ENCODE data around the gene OCIAD2.
"Not testable (repeated sequence)": the region's sequence is repeated elsewhere in the genome, so short reads cannot be mapped to it uniquely, and the experiment has no call there.

Gene OCIAD2

GRCh38 chr4:48905363-48906015 lies 1.1 kb downstream of the OCIAD2 start:
- DNase-seq, result no peak

DNA sequence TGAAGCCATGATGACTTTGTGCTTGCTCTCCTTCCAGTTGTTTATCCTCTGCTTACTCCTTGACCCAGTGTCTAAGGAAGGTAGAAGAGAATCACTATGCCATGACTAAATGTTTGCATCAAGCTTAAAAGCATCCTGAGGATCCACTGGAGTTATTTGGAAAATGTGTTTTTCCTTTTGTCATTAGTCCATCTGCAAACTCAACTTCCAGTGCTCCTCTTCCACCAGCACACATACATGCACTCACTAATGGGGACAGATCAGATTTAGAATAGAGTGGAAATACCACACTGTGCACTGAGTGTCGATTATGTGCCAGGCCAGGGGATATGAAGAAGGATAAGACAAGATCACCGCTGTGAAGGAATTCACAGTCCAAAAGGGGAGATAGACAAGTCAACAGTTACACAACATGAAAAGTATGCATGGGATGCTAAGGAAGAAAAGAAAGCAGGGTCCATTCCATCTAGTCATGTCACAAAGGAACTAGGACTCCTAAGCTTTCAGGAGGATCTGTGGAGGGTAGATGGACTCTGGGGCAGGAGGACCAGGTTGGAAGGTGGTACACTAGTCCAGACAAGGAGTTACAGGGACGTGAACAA lies 1.9 kb downstream of the OCIAD2 start:
- no peak for DNase-seq

DNA sequence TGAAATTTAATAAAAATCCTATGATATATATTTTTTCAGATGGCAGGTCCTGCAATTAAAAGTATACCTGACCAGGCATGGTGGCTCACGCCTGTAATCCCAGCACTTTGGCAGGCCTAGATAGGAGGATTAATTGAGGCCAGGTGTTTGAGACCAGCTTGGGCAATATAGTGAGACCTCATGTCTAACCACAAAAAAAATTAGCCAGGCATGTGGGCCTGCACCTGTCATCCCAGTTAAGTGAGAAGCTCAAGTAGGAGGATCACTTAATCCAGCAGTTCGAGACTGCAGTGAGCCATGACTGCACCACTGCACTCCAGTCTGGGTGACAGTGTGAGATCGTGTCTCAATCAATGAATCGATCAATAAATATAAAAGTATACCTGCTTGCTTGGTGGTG lies 2.5 kb downstream of the OCIAD2 start:
- DNase-seq, result no peak

- no peak for DNase-seq
Observed at GRCh38 chr4:48902266-48902665, 4.3 kb downstream of the OCIAD2 start.

DNA sequence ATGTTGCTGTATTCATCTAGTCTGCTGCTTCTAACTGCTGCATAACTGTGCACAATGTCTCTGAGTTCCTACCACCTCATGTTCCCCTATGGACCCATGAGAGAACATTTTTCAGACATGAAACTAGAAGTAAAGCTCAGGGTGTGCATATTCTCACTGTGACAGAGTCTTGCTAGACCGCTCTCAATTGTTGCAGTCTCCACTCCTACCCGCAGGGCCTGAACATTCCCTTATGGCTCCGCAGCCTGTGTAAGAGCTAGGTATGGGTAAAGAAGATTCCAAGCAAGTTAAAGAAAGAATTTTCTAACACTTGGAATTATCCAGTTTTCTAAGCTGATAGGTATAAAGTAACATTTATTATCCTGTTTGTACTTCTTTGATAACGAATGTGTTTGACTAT lies 5.4 kb downstream of the OCIAD2 start:
- DNase-seq, result no peak

GRCh38 chr4:48899950-48900349 lies 6.6 kb downstream of the OCIAD2 start:
- no peak for DNase-seq

- no peak for DNase-seq
Observed at GRCh38 chr4:48899432-48899749, 7.2 kb downstream of the OCIAD2 start.

DNA sequence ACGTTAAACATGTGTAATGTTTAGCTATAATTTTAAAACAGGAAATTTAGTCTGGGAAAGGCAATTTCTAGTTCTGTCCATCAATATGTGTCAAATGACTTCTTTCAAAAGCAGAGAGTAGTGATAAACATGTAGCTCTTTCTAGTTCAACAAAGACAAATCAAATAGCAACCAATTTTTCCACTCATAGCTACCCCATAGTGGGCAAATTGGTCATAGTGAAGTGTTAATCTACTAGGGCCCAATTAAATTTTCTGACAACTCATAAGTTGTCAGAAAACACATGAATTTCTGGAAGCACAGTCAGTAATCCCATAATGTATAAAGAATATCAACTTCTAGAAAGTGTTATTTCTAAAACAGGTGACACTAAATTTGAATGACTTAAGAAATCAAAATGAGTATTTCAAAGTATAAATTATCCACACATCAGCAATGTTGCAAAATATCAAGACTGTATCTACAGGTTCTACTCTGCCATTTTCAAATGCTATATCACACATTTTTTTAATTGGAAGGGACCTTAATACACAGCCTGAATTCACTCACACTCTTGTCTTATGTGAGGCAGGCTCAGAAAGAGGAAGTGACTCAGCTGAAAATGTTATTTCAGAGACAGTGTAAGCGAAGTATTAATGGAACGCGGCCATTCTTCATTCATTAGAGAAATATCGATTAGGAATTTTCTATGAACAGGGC lies 7.7 kb downstream of the OCIAD2 start:
- no peak for DNase-seq

GRCh38 chr4:48896845-48897244 lies 9.7 kb downstream of the OCIAD2 start:
- DNase-seq, result no peak

DNA sequence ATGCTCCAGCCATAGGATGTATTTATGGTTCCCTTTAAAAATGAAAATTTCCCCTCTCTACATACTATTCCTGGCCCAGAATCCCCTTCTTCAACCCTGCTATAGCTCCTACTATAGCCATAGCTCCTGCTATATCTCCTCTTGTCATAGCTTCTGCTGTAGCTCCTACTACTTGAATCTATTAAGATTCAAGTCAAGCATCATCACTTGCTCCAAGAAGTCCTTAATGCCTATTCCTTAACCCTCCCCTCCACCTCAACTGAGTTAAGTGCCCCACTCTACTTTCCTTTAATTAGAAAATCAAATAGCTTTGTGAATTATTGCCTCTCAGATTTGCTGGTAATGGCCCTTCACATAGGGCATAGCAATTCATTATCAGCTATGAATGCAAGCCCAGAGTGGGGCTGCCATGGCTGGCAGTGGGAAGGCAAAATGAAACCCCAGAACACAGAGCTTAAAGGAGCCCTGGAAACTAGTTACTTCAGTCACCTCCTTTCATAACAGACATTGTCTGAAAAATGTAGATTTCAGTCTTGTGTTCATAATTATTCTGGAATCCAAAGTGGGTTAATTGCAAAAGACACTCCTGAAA lies 15.4 kb downstream of the OCIAD2 start:
- DNase-seq, result no peak

DNA sequence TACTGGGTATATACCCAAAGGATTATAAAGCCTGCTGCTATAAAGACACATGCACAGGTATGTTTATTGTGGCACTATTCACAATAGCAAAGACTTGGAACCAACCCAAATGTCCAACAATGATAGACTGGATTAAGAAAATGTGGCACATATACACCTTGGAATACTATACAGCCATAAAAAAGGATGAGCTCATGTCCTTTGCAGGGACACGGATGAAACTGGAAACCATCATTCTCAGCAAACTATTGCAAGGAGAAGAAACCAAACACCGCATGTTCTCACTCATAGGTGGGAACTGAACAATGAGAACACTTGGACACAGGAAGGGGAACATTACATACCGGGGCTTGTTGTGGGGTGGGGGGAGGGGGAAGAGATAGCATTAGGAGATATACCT lies 16.8 kb downstream of the OCIAD2 start:
- not testable (repeated sequence) for DNase-seq

DNA sequence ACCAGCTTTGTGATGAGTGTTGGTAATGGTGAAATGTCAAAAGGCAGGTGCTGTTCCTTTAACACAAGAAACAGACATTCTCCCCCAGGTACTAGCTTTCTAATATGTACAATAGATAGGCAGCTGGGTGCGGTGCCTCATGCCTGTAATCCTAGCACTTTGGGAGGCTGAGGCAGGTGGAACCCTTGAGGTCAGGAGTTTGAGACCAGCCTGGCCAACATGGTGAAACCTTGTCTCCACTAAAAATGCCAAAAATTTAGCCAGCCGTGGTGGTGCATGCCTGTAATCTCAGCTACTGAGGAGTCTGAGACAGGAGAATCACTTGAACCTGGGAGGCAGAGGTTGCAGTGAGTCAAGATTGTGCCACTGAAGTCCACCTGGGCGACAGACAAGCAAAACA lies 24.9 kb downstream of the OCIAD2 start:
- not testable (repeated sequence) for DNase-seq

DNA sequence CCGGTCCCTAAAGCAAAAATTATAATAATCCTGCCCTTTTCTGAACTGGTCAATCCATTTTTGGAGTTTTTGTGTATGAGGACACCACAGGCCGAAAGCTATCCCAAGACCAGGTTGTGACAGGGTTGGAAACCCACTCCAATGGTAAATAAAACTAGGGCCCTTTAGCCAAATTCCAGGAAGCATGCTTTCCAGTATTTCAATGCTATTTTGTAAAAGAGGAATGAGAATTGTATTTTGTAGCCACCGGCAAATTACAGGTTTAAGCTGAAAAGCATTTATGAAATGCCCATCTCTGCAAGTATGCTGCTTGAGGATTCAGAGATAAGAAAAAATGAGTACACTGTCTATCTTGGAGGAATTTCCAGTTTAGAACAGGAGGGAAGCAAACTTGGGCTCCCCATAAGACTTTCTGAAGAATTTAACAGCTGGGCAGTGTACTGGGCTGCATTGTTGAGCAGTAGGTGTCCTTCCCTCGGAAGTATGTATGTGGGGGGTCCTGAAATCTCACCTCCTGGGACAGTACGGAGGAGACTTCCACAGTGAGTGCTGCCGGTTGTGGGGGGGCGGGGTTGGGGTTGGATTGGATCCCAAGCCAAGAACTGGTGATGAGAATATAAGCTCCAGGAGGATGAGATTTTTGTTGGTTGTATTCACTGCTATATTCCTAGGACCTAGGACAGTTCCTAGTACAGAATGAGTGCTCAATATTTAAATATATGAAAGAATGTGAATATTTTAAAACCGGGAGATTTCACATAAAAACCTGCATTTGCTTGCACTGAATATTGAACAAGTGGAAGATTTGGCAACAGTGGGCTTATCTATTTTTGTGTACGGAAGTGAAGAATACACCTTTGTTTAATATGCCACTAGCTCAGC lies 26.8 kb downstream of the OCIAD2 start:
- DNase-seq, result no peak

- DNase-seq, result no peak
Observed at GRCh38 chr4:48877827-48878535, 28.6 kb downstream of the OCIAD2 start.

GRCh38 chr4:48864696-48865095 lies 41.9 kb downstream of the OCIAD2 start:
- not testable (repeated sequence) for DNase-seq

GRCh38 chr4:48863728-48864127 lies 42.8 kb downstream of the OCIAD2 start:
- no peak for DNase-seq

DNA sequence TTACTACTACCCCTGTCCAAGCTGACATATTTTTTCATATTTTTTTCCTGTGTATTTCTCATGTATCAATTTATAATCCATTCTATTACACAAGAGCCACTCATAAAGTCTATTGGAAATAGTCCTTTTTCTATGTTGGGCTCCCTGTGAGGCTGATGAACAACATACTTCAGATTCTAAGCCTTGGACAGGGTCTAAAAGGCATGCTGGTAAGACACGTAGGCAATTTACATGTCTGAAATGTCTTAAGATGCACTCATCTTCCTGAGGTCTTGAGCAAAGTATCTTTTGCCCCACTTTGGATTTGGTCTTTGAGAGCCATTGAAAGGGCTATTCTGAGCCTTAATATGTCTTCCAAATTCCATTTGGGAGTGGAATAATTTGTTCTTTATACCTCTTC lies 43.9 kb downstream of the OCIAD2 start:
- no peak for DNase-seq

- no peak for DNase-seq
Observed at GRCh38 chr4:48862038-48862437, 44.5 kb downstream of the OCIAD2 start.

- no peak for DNase-seq
Observed at GRCh38 chr4:48858130-48858529, 48.4 kb downstream of the OCIAD2 start.

DNA sequence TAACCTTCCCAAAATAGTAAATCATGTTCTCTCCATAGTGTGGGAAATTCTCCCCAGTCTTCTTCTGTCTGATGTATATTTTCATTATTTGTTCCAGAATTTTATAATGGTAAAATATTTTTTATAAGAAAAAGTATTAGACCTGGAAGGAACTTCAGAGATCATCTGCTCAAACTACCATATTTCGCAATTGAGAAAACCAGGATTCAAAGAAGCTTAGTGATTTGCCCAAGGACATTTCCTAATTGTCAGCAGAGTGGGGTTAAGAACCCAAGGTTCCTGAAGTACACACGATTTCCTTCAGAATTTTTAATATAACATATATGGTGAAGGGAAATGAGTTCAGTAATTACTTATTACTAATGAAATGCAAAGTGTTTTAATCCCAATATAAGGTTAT lies 51.6 kb downstream of the OCIAD2 start:
- no peak for DNase-seq

DNA sequence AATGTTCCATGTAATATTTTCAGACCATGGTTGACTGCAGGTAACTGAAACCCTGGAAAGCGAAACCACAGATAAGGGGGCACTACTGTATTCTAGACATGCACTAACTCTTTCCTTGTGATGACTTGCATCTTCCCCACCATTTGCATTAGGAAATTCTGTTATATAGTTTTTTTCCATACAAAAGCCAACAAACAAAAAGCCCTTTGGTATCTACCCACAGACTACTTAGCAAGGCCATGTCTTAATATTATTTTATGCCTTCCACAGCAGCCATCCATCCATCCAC lies 52.2 kb downstream of the OCIAD2 start:
- DNase-seq, result no peak

DNA sequence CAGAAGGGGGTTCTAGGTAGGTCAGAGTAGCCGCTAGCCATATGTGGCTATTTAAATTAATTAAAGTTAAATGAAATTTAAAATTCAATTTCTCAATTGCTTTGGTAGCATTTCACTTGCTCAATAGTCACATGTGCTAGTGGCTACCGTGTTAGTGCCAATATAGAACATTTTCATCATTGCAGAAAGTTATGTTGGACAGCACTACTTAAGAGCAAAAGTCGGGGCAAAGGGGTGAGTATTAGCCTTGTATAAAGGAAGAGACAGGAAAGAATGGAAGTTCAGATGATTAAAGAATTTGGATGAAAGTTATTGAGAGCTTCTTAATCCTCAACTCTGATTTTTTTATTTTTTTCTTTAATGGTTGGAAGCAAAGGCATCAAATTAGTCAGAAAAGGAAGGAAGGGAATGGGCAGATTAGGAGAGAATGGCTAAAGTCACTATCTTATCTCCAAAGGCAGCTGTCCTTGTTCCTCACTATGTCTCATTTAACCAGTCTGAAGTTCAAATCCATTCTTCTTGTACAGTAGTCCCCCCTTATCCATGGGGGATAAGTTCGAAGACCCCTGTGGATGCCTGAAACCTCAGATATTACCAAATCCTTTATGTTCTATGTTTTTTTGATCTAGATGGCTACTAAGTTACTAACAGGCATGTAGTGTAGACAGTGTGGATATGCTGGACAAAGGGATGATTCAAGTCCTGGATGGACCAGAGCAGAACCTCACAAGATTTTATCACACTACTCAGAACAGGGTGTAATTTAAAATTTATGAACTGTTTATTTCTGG lies 52.8 kb downstream of the OCIAD2 start:
- no peak for DNase-seq
